ENCODE data around the gene PACSIN1. TPM values are rescaled to one million over a fixed set of nuclear protein-coding genes. Genes with fewer than 3 reads are reported as not detected.

PACSIN1 gene
- total and polyA plus RNA-seq, 4 donors, result 0.03 to 0.17 (median 0.15) TPM

- TF ChIP-seq ZBTB33 (IDR thresholded peaks at IDR 0.05), result no peak
- TF ChIP-seq EGR1 (IDR thresholded peaks at IDR 0.05; ENCODE audit: low read depth in 2 of 2), result no peak
- no peak for TF ChIP-seq FOXA1 (IDR thresholded peaks at IDR 0.05)
- no peak for TF ChIP-seq ATF3 (IDR thresholded peaks at IDR 0.05)
- TF ChIP-seq HNF4G (IDR thresholded peaks at IDR 0.05), result no peak
- no peak for TF ChIP-seq GABPA (IDR thresholded peaks at IDR 0.05 in 1 of 2, conservative IDR thresholded peaks at IDR 0.05 in 1 of 2)
- TF ChIP-seq HNF4A (conservative IDR thresholded peaks at IDR 0.05), result no peak
- TF ChIP-seq JUND (IDR thresholded peaks at IDR 0.05), result no peak
- no peak for TF ChIP-seq YY1 (IDR thresholded peaks at IDR 0.05)
Measured at GRCh38 chr6:34576286-34576955, 110.5 kb downstream of the PACSIN1 start (continued).

GRCh38 chr6:34578445-34579262 is 112.8 kb downstream of the PACSIN1 start:
- WGBS, result 83% methylated on average over 7 of the region's 7 CpGs
- no peak overlapping the region for H3K27ac ChIP-seq (ENCODE audit: low read depth in 1 of 2, low read length in 2 of 2)
- no peaks in the 10 kb centered on the region for H3K9me3 ChIP-seq (ENCODE audit: control insufficient read depth in 4 of 4, low read length in 3 of 4)
- no peak overlapping the region for H3K9ac ChIP-seq (ENCODE audit: low read depth in 1 of 2, low read length in 2 of 2)
- DNase-seq (ENCODE audit: low spot score), result no peak
- no peaks in the 10 kb centered on the region for H3K27me3 ChIP-seq (ENCODE audit: control insufficient read depth in 4 of 4, insufficient read depth in 4 of 4, low read length in 3 of 4)
- peaks cover 0 to 2% (median 0%) of the 10 kb centered on the region in 4 donors for H3K36me3 ChIP-seq (ENCODE audit: control insufficient read depth in 4 of 4, insufficient read depth in 3 of 4, low read depth in 1 of 4, low read length in 3 of 4)
- H3K4me3 ChIP-seq (ENCODE audit: low read depth in 1 of 3, low read length in 3 of 3), result no peak overlapping the region
- no peak for TF ChIP-seq NR2F2 (IDR thresholded peaks at IDR 0.05)
- no peak for TF ChIP-seq HNF4G (IDR thresholded peaks at IDR 0.05)
- TF ChIP-seq ATF3 (IDR thresholded peaks at IDR 0.05), result no peak
- no peak for TF ChIP-seq REST (IDR thresholded peaks at IDR 0.05)
- no peak for TF ChIP-seq MAX (IDR thresholded peaks at IDR 0.05)
- TF ChIP-seq ZBTB33 (IDR thresholded peaks at IDR 0.05), result no peak
- TF ChIP-seq YY1 (IDR thresholded peaks at IDR 0.05), result no peak
- peaks cover 0 to 8% (median 7%) of the 10 kb centered on the region in 4 donors for H3K4me1 ChIP-seq (ENCODE audit: control insufficient read depth in 4 of 4, insufficient read depth in 4 of 4, low read length in 3 of 4)
